ENCODE data around the gene MTMR10.

The MTMR10 gene

GRCh38 chr15:30921781-30922479, 69.5 kb downstream of the MTMR10 start:
- peak in 31 of 51 donors; percentile 17 to 86 (median 54) for DNase-seq

- DNase-seq = no peak
Observed at GRCh38 chr15:30921106-30921505, 70.3 kb downstream of the MTMR10 start.

- DNase-seq = no peak
Observed at GRCh38 chr15:30919877-30920550, 71.4 kb downstream of the MTMR10 start.

- DNase-seq = no peak
Observed at GRCh38 chr15:30918366-30918765, 73.1 kb downstream of the MTMR10 start.

GRCh38 chr15:30917675-30918074, 73.8 kb downstream of the MTMR10 start:
- DNase-seq = no peak

- DNase-seq = no peak
Observed at GRCh38 chr15:30917013-30917412, 74.4 kb downstream of the MTMR10 start.

- no peak for DNase-seq
Observed at GRCh38 chr15:30913761-30914160, 77.7 kb downstream of the MTMR10 start.

- no peak for DNase-seq
Observed at GRCh38 chr15:30906366-30906765, 85.1 kb downstream of the MTMR10 start.

- DNase-seq = no peak
Observed at GRCh38 chr15:30905821-30906220, 85.6 kb downstream of the MTMR10 start.

- no peak for DNase-seq
Observed at GRCh38 chr15:30904812-30905211, 86.6 kb downstream of the MTMR10 start.

- peak; percentile 51 to 93 (median 83) for DNase-seq
Observed at GRCh38 chr15:30903497-30904187, 87.8 kb downstream of the MTMR10 start, which contains the start of gene FAN1. Gene FAN1, plus strand, starts transcription at chr15:30903915. Its CDS starts 749 bp downstream, at chr15:30904664.

GRCh38 chr15:30901889-30902288, 89.5 kb downstream of the MTMR10 start:
- DNase-seq = no peak

- no peak for DNase-seq
Observed at GRCh38 chr15:30896211-30896606, 95.2 kb downstream of the MTMR10 start.

GRCh38 chr15:30895461-30896210, 95.8 kb downstream of the MTMR10 start:
- DNase-seq = no peak

GRCh38 chr15:30889196-30889595, 102.2 kb downstream of the MTMR10 start:
- peak in 14 of 51 donors; percentile 8 to 48 (median 24) for DNase-seq

Data from hypothalamus (tissue), 51 donors.